Stimulated activated CD8-positive, alpha-beta memory T cell treated with anti-CD3 and anti-CD28 coated beads, Interleukin-7, amount 100 ng/mL, for 4 hours (primary cell): ENCODE measurements around the gene PLPP3.

Experiments
- DNase-seq, 2 donors: peaks; one replicate each; pipeline ENCODE4 v3.0.0-alpha.2; 2020; ENCODE audit warnings: low read depth in 2 of 2

Gene PLPP3

DNA sequence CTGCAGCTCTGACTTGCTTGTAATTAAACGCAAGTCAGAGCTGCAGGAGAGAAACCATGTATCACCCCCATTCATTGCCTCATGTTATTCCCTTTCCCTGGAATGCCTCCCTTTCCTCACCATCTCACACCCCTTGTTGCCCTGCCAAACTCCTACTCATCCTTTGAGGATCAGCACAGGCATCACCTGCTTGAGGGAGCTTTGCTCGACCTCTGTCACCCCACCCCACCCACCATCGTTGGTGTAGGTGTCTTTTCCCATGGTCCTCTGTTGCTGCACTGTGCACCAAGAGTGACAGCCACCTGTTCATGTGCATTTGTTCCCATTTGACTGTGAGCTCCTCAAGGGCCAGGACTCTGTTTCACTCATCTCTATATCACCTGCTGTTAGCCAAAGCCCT is 117.2 kb downstream of the PLPP3 start:
- DNase-seq: no peak

DNA sequence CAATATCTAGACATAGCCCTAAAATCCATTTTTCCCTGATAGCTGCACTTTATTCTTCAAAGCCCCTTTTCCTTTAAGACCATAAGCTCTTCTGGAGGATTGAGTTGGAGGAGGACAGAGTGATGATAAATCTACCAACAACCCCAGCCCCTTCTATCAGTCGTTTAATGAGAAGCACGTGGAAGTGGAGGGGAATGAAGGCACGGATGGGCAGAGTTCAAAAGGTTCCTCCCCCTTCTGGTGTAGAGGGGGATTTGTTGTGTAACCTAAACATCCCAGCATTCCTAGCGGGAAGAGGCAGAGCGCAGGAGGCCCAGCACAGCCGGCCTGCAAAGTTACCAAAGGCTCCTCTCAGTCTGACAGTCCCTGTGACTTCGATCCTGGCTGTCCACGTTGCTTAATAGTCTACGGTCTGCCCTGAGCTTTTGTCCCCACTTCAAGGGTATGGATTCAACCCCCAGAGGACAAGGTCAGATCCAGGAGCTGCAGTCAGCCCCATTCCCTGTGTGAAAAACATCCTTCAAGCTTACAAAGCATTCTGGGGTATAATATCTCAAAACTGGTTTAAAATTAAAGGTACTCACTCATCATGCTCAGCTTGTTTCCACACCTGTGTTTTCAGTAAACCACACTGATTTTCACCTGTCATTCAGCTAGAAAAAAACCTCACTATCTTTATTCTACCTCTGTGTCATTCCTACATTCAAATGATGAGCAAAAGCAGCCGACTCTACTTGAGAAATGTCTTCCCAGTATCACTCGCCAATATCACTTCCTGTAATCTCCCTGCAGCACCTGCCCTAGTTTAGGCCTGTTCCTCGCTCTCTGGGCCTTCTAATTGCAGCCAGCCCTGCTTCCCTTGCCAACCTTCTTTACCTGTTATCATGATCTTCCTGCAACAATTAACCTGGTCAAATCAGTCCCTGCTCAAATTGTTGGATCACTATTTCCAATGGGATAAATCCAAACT is 117.9 kb downstream of the PLPP3 start:
- DNase-seq: no peak

DNA sequence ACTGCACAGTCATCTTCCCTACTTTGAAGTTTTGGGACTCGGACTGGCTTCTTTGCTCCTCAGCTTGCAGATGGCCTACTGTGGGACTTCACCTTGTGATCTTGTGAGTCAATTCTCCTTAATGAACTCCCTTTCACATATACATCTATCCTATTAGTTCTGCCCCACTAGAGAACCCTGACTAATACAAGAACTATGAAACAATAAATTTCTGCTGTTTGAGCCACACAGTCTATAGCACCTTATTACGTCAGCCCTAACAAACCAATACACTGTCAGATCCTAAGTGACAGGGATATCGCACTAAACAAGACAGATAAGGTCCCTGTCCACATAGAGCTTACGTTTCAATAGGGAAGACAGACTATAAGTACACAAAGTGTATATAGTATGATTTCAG is 120.1 kb downstream of the PLPP3 start:
- DNase-seq: no peak

DNA sequence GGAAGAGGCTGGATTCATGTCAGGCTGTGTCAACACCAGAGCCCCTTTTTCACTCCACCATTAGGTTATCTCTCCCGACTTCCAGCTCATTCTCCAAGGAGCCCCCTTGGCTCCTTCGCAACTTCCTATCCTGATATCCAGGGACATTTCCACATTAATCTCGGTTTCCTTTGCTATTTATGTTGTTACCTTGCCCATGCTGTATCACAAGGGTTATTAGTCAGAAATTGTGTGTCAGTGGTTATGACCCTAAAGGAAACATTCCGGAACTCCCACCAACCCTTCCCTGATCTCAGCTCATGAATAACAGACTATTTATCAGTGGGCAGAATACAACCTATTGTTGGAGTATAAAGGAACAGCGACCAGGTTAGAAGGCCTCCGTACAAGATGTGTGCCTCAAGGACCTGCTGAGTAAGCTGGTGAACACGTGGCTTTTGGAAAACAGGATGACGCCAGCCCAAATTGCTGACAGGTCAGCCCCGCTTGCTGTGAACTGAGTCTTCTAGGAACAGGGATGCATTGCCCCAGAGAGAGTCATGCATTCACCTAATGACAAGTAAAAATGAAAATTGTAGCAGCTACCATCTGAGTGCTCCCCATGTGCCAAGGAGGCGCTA is 121.5 kb downstream of the PLPP3 start:
- no peak for DNase-seq

DNA sequence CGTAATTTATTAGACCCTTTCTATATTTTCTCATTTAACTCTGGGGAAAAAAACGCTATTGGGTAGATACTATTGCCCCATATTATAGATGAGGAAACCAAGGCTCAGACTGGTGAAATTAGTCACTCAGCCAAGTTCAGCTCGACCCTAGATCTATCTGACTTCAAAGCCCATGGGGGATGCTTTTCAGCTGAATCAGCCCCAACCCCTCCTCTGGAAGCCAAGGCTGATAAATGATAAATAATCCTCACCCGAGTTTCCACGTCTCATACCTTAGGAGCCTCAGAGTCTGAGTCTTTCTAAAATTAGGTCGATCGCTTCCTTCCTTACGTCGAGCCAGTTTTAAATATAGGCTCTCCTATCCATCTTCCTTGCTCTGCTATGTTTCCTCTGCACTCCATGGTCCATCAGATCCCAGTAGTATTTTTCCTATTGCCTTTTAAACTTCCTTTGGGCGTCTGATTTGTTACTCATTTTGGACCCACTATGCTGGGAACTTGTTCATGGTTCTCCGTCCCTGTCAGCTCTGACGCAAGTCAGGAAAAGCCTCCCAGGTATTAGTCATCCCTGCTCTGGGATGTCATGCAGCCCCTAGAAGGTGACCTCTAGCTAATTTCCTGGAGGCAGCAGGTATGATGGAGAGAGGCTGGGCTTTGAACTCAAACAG is 122.8 kb downstream of the PLPP3 start:
- DNase-seq: no peak

DNA sequence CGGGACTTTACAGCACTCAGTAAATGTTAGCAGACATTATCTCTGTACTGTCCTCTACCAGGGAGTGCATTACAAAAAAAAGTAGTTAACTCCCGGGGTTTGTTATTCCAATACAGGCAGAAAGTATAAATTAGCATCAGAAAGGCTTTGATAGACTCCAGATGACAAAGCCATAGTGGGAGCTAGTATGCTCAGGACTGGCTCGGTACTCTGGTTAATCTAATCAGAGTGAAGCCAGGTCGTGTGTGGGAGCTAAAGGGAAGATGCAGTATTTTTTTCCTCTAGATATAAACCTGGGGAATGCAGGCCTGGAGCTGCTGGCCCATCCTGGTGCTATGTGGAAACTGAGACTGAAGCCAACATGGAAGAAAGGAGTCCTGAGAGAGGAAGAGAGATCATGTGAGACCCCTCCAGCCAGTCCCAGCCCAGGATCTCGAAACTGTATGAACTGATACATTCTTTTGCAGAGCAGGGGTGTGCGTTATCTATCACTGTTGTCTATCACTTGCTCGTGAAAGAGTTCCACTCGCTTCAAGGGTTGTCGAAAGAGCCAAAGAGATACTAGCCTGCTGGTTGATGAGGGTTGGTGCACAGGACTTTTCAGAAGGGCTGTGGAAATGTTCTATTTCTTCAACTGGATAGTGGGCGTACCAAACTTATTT is 125.8 kb downstream of the PLPP3 start:
- no peak for DNase-seq

DNA sequence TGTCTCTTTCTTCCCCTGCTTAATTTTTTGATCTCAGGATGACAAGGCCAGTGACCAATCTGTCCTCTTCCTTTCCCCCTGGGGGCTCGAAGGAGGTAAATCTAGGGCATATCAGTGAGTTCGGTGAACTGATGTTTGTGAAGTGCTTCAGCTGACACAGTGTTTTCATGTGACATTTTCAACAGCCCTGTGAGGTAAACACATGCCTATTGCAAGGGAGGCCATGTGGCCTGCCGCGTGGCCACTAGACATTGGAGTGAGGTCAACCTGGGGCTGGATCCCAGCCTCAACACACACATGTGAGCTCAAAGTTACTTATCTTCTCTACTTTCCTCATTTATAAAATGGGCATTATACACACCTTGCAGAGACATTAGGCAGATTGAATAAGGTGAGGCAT is 126.3 kb downstream of the PLPP3 start:
- no peak for DNase-seq

- no peak for DNase-seq
These were observed 127.0 kb downstream of the PLPP3 start for GRCh38 chr1:56452027-56453011.

- DNase-seq: no peak
These were observed 127.9 kb downstream of the PLPP3 start for GRCh38 chr1:56451491-56451890.

GRCh38 chr1:56450004-56450666 is 129.2 kb downstream of the PLPP3 start:
- DNase-seq: no peak

GRCh38 chr1:56448529-56449300 is 130.6 kb downstream of the PLPP3 start:
- no peak for DNase-seq

- no peak for DNase-seq
These were observed 131.5 kb downstream of the PLPP3 start for GRCh38 chr1:56447823-56448222.

GRCh38 chr1:56446531-56447098 is 132.7 kb downstream of the PLPP3 start:
- no peak for DNase-seq

GRCh38 chr1:56444960-56445646 is 134.3 kb downstream of the PLPP3 start:
- no peak for DNase-seq
